CD1c-positive myeloid dendritic cell (primary cell): ENCODE measurements around the gene EYA3.

Experiments used
- DNase-seq: peaks from one replicate; pipeline ENCODE4 v3.0.0-alpha.2; 2016; ENCODE audit errors: extremely low spot score

EYA3 gene

DNA sequence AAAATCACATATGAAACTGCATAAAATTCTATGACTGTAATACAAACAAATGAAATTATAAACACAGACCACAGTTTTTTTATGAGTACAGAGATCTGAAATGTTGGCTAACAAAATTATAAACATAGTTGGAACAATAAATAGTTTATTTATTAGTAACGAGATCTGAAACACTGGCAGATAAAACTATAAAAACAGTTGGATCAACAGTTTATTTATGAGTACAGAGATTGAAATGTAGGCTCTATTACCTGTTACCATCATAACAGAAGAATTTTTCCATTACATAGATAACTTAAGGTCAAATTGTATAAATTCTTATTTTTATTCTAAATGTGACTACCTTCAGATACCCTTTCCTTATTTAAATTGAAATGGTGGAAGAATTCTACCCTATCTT is 14.5 kb downstream of the EYA3 start:
- DNase-seq: no peak

- DNase-seq: peak; percentile 65
Observed at GRCh38 chr1:28071813-28072212, 16.6 kb downstream of the EYA3 start.

DNA sequence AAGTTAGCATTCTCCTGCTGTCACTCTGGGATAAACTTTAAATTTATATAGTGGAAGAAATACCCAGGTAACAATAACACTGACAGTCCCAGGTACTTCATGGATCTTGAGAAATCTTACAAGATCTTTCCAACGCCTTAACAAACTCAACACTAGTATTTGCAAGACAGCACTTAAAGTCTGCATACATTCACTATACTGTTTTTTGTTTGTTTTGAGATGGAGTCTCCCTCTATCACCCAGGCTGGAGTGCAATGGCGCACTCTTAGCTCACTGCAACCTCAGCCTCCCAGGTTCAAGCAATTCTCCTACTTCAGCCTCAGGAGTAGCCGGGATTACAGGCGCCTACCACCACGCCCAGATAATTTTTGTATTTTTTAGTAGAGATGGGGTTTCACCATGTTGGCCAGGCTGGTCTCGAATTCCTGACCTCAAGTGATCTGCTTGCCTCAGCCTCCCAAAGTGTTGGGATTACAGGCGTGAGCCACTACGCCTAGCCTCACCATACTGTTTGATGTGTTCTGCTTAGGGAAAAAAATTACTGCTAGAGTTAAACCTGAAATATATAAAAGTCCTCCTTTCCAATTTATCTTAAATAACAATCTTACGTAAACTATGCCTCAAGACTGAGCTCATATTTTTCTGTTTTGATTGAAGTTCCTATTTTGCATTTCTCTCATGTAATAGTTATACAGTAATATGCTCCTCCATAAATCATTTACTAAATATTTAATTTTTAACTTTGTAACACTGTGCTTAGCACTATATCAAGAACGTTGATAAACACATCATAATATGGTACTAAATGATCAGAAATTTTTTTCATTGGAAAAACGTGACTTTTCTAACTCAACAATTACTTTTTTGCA is 17.5 kb downstream of the EYA3 start:
- DNase-seq: no peak

DNA sequence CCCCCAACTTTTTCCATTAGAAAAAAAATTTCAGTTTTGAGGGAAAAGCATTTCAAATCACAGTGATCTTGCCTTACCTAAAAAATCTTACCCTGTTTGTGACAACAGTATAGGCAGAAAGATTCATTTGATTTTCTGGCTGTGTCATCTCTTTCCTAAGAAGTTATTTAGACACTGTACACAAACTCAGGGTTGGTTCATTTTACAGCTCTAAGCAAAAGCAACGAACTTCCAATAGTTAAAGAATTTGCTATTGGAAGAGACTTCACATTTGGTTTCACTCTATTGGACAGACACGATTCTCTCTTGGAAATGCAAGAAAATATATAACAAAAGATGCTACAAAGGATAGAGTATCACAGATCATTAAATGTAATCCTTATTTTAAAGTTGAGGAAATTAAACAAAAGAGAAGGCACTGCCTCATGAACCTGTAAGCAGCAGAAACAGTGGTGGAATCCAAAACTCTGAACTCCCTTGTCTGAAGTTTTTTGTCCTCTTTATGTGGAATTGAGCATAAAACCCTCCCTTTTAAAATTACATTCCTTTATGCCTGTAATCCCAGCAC is 20.8 kb downstream of the EYA3 start:
- DNase-seq: no peak

DNA sequence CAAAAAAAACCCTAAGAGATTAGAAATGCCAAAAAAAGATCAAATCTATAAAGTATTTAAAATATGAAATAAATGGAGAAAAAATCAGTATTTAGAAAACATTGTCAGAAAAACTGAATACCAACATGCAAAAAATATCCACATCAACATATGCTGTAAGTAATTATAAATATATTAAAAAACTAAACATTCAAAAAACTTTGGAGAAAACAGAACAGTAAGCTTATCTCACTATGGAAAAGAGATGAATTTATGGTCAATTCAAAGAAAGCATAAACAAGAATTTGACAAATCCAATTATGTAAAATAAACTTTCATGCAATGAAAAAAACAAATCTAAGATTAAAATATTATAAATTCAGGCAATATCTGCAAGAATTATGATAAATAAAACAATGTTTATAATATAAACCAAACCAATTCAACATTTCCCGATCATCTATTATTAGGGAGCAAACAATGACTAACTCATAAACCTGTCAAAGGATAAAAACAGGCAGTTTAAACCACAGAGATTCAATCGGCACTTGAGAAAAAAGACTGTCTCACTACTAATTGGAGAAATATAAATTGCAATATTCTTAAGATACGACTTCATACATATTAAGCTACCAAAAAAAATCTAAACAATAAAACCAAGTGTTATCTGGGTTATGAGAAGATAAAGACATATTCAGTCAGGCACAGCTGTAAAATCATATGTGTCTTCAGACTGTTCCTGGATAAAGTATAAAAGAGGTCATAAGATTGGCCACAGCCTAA is 21.8 kb downstream of the EYA3 start:
- DNase-seq: no peak

- no peak for DNase-seq
Observed at GRCh38 chr1:28064064-28064463, 24.3 kb downstream of the EYA3 start.

DNA sequence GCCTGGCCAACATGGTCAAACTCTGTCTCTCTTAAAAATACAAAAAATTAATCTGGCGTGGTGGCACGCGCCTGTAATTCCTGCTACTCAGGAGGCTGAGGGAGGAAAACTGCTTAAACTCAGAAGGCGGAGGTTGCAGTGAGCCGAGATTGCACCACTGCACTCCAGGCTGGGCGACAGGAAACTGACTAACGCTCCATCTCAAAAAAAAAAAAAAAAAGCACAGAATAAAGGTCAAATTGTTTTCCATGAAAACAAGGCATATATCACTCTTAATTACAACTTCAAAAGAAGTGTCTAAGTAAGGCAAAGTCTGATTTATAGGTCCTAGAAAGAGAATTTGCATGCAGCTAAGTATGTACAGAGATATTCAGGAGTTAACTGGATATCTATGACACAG is 25.6 kb downstream of the EYA3 start:
- peak; percentile 53 for DNase-seq

GRCh38 chr1:28058971-28059878 is 29.2 kb downstream of the EYA3 start:
- no peak for DNase-seq

- no peak for DNase-seq
Observed at GRCh38 chr1:28058168-28058567, 30.2 kb downstream of the EYA3 start.

- DNase-seq: peak; percentile 87
Observed at GRCh38 chr1:28056129-28056925, 32.1 kb downstream of the EYA3 start.

DNA sequence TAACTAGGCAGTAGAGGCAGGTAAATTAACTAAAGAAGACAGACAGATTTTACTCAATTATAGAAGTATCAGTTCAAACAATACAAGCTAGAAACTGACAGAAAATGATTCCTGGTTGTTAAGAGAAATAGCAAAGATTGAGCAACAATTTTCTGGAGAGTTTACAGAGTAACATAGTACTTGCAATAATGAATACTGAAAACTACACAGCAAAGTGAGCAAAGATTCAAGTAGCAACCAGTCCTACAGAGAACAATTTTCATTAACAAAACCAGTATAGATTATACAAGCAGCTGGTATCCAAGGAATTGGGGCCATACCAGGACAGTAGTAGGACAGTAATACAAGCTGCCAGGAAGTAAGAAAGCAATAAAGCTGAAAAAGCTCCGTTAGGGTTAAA is 37.6 kb downstream of the EYA3 start:
- no peak for DNase-seq

GRCh38 chr1:28046716-28047115 is 41.7 kb downstream of the EYA3 start:
- no peak for DNase-seq

DNA sequence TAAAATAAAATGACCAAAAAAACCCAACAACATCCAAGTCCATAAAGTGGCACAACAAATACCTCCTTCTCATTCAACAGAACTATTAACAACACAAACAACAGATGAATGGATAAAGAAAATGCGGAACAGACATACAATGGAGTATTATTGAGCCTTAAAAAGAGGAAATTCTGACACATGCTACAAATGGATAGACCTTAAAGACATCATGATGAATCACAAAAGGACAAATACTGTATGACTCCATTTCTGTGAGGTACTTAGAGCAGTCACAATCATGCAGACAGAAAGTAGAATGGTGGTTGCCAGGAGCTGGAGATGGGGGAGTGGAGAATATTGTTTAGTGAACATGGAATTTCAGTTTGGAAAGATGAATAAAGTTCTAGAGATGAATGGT is 42.6 kb downstream of the EYA3 start:
- DNase-seq: no peak

DNA sequence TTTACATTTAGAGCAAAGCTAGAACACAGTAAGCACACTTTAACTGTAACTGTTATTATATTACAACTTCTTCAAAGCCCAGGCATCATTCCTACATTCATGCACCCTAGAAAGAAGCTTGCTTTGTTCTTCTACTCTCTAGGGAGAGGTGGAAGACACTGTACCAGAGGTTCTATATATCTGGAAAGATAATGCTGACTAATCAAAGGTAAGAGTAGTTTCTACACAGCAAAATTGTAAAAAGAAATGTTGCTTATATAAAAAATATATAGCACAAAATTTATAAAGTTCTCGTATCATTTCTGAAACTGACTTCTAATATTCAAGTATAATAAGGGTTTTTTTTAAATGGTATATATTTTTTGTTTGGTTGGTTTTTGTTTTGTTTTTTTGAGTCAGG is 44.0 kb downstream of the EYA3 start:
- DNase-seq: no peak

GRCh38 chr1:28039341-28039740 is 49.1 kb downstream of the EYA3 start:
- DNase-seq: no peak

- DNase-seq: no peak
Observed at GRCh38 chr1:28037946-28038345, 50.5 kb downstream of the EYA3 start.

DNA sequence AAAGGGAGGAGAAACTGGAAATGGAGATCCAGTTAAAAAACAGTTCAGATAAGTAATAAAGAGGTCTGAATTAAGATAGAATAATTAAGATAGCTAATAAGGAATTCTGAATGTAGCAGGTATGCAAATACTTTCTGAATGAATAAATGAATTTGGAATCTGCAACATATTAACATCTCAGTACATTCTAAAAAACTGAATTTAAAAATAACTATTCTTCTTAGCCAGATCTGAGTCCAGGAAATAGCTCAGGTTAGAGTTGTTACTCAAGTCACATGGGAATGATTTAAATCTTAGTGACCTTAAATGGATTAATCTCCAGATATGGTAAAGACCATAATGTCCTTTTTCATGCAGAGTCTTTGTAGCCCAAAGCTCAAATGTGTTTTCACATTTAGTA is 51.2 kb downstream of the EYA3 start:
- DNase-seq: no peak

DNA sequence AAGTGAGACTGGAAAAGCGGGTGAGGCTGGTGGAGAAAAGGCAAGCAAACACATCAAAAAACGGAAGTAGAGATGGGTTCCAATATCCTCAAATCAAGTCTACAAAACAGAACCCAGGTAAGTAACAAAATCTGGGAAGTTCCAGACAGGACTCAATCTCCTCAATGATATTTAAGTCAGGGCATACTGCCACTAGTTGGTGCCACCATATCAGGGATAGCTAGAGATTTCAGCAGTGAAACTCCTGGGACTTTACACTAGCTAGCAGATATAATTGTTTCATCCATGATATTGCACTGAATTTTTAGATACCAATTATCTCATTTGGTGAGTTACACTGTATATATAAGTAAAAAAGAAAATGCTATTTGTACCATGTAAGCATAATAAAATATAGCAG is 52.0 kb downstream of the EYA3 start:
- DNase-seq: no peak

- no peak for DNase-seq
Observed at GRCh38 chr1:28035420-28035819, 53.0 kb downstream of the EYA3 start.

- DNase-seq: no peak
Observed at GRCh38 chr1:28032281-28032680, 56.1 kb downstream of the EYA3 start.

DNA sequence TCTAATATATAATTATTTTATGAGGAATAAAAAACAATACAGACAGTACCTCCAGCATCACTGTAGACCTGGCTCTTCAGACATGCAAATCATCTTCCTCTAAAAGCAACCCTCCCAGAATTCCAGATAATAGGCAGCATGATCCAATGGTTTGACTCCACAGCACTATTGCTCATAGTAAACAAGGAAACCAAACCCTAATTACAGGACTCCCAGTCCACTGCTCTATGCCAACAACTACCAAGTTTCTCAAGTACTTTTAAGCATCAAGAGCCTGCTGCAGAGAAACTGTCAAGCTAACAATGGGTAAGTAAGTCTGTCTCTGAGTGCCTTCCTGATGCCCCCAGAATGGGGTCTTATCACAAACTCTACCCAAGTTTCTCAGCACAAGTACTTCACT is 57.2 kb downstream of the EYA3 start:
- DNase-seq: no peak
